NCI-H226 (cell line): ENCODE results near the gene HTT.

Source experiments
- DNase-seq: peaks from one replicate; pipeline ENCODE4 v3.0.0-alpha.2; 2015

HTT gene

DNA sequence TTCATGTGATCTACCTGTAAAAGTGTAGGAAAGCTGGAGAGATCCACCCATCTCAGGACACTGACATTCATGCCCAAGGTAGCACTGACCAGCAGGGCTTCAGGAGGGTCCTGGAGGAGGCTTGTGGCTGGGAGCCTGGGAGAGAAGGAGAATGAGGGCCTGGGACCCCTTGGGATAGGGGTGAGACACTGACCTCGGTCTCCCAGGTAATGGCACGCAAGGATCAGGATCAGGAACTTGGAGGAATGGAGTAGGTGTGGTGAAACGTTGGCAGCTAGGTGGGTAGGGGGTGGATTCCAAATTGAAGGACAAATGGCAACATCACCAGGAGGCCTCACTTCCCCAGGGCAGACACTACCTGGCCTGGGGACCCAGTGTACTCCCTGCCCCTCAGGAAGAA is 206.0 kb downstream of the HTT start:
- DNase-seq: no peak

DNA sequence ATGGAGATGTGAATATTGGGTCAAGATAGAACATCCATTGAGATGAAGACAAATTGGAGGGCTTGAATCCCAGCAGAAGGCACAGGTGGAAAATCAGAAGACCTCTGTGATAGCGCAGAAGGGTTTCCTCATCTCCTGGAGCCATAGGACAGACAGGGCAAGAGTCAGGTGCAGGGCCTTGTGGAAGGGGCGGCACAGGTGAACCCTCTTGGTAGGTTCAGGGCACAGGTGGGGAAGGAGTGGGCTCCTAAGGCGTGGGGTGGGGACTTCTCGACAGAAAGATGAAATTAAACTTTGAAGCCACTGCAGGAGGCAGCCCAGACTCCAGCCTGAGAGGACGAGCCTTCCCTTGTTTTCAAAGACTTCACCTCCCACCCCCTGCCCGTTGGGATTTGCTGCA is 209.0 kb downstream of the HTT start:
- no peak for DNase-seq

DNA sequence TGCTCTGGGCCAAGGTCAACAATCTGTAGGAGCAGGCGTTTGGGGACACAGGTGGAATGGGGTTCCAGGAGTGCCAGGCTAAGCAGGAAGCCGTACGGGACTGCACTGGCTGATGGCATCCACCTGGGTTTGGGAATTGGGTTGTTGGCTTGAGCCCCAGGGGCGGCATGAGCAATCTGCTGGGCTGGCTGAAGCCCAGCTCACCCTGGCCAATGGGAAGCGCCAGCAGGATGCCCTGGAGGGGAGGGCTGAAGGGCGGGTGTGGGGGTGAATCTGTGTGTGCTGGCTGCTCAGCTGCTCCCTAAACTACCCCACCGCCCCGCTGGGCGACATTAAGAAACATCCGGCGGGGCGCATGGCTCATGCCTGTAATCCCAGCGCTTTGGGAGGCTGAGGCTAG is 209.4 kb downstream of the HTT start:
- peak; percentile 49 for DNase-seq

DNA sequence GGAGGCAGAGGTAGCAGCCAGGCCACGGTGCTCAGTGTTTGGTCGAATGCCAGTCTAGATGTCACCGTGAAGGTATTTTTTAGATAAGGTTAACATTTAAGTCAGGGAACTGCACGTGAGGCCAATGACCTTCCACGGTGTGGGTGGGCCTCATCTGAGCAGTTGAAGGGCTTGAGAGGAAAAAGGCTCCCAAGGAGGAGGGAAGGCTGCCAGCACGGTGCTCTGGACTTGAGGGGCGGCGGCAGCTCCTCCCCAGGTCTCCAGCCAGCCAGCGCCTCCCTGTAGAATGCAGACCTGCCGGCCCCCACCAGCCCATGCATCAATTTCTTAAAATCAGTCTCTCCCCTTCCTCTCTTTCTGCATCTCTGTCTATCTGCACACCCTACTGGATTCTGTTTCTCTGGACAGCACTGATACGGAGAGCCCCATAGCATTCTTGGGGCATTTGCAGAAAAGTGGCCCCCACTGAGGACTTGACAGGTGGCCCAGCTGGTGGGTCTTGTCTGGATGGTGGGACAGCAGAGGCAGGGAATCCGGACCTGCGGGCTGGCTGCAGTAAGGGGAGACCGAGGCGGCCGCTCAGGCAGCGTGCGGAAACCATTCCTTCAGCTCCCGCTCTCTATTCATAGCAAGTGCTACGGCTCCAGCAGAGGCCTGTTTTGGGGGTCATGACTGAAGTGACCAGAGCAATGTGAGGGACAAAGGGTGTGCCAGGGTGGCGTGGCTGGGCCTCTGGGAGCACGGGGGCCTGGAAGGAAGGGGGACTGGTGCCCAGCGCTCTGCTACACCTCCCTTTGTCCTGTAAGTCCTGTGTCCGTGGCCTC is 210.5 kb downstream of the HTT start:
- no peak for DNase-seq

DNA sequence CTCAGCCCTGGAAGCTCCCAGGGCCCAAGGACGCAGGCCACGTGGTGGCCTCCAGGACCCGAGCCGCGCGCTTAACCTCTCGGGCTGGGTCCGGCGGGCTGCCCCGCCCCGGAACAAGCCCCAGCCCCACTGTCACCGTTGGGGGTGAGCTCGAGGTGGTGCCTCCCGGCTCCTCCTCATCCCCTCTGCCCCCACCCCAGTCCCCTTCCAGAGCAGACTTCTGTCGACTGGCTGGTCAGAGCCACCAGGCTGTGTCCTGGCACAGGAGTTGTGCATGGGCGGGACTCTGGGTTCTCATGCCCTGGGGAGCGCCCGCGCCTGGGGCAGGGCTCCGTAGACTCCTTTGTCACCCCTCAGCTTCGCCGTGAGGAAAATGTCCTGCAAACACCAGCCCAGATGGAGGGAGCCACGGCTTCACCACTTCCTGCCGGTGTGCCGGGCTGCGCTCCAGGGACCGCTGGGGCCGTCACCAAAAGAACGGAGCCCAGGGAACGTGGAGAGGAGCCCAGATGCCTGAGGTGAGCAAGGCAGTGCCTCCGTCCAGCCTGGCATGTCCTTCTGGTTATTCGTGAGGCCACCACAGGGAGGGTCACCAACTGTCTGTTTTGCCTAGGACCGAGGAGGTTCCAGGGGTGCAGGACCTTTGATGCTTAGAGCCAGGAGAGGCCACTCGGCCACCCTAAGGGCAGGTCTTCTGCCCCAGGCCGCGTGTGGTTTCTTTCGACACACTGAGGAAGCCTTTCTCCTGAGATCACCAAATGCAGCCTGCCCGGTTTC is 211.3 kb downstream of the HTT start:
- no peak for DNase-seq

DNA sequence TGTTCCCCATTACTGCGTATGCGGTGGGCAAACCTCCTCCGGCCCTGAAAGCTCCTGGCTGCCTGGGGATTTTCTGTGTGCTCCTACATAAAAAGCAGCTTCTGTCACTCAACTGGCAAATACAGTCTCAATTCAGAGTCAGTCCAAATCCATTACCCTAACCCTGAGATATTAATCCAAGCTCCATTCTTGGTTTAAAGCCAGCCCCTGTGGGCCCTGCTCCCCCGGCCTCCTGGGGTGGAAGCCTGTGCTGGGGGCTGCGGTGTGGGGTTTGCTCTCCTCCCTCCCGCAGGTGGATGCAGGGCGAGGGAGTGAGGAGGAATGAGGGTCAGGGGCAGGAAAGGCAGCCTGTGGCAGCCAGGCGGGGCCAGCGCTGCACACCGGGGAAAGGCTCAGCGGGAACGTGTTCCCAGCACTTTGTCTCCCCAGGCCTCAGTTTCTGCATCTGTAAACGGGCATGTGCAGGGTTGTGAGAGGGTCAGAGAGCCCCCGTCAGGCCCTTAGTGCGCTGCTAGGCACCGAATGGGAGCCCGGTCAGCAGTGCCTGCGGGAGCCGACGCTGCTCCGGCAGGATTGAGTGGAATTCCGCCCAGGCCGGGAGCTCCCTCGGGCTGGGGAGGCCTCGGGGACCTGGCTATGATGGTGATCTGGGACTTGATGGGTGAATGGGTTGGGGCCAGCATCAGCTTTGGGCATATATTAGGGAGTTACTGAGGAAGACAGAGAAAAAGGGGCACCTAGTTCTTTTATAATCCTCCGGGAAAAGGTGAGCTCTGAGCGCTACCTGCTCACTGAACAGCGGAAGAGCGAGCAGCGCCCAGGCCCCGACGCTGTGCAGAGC is 212.1 kb downstream of the HTT start:
- peak; percentile 17 for DNase-seq

DNA sequence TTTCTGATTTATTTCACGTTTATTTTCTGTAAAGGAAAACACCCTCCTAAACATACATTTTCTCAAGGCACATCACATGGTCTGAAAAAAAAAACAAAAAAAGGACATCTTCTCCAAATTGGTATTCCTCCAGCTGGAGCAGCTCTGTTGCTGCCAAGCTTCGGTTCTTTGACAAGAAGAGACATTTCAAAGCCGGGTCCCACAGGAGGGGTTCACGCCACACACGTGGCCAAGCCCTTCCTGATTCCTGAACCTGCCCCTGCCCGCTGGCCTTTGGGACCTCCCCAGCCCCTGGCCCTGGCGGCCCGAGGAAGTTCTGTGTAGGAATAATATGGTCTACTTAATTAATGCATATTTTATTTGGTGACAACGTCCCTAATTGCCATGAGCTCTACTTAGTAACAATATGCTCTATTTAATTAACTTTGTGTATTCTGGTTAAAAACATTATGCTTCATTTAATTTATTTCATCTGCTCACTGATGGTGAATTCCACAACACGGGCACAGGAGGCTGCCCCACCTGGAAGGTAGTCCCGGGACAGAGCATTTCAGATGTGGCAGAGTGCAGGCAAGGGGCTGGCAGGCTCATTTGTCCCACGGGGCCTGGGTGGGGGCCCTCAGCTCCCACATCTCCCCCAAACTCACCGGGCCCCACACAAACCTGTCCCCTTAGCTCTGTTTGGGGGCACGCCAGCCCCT is 212.9 kb downstream of the HTT start:
- no peak for DNase-seq

DNA sequence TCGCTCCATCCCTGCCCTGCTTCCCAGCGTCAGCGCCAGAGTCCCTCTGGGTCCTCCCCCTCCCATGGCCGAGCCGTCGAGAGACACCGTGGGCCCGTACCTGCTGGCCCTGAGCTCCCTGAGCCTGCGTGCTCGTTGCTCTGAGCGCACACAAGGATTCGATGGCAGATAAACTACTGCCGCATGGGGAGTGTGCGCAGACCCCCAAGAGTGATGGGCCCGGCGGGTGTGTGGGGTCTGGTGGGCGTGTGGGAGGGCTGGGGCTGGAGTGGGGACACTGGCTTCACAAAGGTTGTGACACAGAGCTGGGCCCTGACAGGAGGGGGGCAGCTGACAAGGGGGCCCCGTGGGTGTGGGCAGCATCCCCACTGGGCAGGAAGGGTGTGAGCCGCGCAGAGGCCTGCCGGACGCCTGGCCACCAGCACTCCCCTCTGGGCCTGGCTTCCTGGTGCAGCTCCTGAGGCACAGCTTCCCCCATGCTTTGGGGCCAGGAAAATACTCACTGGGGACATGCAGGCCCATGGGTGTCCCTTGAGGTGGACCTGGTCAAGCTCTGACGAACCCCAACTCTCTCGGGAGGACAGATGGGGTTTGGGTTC is 213.6 kb downstream of the HTT start:
- no peak for DNase-seq

DNA sequence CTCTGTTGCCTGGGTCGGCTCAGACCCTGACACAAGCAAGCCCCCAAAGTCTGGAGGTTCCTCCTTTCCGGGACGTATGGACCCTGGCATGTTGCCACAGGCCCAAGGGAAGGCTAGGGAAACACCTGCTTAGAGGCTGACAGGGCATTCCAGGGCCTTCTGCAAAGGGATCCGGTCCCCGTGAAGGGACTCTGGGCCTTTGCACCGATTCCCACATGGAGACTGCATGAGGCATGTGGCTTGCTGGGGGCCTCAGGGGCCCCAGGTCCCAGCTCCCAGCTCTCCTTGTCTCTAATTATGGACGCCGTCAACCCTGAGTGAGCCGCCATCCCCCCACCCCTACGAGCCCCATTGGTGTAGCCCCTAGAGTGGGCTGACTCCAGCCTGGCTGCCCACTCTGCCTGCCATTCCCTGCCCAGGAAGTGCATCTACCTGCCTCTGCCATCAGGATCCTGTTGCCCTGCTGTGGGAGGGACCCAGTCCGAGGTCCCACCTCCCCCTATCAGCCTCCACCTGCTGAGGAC is 214.2 kb downstream of the HTT start:
- DNase-seq: no peak

DNA sequence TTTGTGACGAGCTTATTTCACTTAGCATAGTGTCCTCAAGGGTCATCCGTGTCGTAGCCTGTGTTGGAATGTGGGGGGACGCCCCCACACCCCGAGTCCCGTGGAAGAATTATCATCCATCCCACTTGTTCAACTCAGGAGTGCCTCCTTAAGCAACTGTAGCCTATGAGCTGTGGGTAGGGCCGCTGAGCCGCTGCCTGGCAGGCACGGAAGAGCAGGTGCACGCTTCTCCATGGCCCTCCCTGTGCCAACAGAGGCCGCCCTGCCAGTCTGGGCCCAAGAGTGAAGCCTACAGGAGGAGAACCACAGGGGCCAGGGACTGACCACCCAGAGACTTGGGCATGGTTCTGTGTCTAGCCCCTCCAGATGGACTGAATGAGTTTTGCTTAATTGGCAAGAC is 216.0 kb downstream of the HTT start:
- DNase-seq: no peak

DNA sequence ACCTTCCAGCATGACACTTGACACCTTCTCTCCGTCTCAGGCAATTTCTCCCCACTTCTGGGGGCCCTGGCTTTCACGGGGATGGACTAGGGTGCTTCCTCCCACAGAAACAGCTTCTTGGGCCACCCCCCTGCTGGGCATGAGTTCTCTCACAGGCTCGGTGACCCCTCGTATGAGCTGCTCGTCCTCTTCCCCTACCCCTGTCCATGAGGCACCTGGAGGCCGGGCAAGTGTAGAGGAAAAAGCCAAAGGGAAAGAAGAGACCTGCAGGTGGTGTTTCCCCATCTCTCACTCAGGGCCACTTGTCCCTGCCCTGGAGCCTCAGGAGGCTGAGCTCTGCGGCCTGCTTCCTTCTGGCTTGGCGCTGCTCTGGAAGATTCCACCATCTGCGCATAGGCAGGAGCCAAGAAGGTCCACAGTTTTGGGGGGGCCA is 216.4 kb downstream of the HTT start:
- DNase-seq: no peak

DNA sequence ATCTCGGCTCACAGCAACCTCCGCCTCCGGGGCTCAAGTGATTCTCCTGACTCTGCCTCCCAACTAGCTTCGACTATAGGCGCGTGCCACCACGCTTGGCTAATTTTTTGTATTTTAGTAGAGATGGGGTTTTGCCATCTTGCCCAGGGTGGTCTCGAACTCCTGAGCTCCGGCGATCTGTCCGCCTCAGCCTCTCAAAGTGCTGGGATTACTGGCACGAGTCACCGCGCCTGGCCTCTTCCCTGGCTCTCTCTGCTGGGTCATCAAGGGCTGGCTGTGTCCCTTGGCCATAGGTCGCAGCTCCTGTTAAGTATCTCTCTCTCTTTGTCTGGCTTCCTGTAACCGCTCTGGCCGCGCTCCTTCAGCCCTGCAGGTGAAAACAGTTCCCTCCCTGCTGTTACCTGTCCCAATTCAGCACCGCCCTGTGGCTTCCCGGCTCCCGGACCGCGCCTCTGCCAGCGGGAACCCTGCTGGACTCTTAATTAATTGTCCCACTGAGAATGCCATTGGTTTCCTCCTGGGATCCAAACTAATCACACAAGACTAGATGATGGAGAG is 217.0 kb downstream of the HTT start:
- no peak for DNase-seq

DNA sequence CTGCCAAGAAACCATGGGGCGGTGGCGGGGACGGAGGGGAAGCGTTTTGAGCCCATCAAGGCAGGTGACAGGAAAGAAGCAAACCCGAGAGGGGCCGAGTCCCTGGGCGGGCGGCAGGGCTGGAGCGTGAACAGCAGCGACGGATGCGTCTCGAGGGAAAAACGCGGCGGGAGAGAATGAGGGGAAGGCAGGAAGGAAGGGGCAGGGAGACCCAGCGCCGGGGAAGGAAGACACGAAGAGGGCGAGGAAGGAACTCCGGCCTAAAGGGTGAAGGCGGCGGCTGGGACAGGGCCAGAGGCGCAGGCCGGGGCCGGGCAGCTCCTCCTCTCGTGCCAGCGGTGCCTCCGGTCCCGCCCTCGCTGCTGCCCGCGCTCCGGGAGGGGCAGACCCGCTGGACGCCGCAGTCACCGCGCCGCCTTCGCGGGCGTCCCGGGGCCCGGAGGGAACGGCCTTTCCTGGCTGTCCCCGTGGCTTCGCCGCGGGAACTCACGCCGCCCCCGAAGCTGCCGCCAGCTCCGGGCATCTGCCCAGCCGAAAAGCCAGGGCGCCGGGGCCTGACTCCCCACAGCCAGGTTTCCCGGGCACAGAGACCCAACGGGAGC is 217.6 kb downstream of the HTT start:
- DNase-seq: peak; percentile 29

DNA sequence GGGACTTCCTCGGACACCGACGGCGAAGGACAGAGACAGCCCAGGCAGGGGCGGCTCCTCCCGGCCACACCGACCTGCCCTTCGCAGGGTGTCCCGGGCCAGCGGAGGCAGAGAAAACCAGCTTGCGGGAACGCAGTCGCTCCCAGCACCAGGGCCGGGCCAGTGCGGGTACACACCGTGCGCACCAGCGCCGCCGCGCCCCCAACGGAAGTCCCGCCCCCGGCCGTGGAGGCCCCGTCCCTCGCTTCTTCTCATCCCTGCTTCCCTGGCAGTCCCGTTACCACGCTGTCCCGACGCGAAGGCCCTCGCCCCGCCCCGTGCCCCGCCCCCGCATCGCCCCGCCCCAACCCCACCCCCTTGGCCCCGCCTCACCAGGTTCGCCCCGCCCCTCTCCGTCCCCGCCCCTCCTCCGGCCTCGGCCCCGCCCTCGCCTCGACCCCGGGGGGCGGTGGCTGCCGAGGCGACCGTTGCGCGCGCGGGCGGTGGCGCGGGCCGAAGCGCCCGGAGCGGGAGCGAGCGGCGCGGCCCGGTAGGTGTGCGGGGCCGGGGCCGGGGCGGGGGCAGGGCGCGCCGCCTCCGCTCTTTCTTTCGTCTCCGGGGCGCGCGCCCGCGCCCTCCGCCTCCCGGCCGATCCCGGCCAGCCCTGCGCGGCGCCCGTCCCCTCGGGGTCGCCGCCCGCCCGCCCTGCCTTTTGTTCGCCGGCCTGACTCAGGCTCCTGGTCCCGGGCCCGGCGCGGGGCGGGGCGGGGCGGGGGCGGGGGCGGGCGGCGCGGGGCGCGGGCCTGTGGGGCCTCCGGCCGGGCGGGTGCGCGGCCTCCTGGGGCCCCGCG is 218.3 kb downstream of the HTT start, which contains the start of gene RGS12:
Gene RGS12 (plus strand): TSS at position 451 of the 830 bp plus-strand sequence. CDS start 23,150 bp downstream, outside the sequence.
- DNase-seq: peak; percentile 80
